ENCODE measurements around the gene METTL27.
"Not testable (repeated sequence)": the region's sequence is repeated elsewhere in the genome, so short reads cannot be mapped to it uniquely, and the experiment has no call there.

METTL27 gene

DNA sequence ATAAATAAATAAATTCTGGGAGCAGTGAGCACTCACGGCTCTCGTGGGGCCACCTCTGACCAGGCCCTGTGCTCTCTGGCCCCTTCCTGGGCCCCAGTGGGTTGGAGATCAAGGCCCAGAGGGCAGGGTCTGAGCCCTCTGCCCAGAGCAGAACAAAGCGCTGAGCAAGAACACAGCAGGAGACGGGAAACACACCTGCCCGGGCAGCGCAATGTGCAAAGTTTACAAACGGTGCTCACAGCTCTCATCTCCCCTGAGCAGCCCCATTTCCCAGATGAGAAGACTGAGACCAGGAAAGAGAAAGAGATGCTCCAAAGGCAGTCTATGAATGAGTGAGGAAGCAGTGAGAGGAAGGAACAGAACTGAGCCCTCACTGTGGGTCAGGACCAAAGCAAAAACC, 3.0 kb downstream of the METTL27 start:
- DNase-seq (ENCODE audit: low read depth in 1 of 2, low spot score in 1 of 2), result no peak

DNA sequence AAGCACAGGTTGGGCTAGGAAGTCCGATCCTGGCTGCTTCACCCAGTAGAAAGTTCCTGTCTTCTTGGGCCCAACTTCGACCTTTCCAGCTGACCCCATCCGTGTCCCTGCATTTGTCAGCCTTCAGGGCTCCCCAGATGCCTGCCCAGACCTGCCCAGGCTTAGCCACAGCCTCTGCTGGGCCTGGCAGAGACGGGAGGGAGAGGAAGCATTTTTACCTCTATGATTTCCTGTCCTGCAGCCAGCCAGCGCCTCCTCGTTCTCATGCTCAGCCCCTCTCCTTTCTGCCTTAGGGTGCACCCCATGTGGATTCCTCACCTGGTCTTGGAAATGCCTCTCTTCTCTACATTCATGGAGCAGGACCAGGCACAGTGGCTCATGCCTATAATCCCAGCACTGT, 3.7 kb downstream of the METTL27 start:
- no peak for DNase-seq (ENCODE audit: low read depth in 1 of 2, low spot score in 1 of 2)

DNA sequence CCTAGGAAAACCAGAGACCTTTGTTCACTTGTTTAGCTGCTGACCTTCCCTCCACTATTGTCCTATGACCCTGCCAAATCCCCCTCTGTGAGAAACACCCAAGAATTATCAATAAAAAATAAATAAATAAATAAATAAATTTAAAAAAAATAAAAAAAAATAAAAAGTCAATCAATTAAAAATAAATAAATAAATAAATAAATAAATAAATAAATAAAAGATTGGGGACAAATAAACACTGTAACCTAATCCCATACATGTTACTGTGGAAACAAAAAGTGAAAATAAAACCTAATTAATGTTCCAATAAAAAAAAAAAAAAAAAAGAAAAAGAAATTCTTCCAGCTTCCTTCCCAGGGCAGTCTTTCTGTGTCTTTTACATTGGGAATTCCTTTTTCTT, 5.1 kb downstream of the METTL27 start:
- not testable (repeated sequence) for DNase-seq (ENCODE audit: low read depth in 1 of 2, low spot score in 1 of 2)

DNA sequence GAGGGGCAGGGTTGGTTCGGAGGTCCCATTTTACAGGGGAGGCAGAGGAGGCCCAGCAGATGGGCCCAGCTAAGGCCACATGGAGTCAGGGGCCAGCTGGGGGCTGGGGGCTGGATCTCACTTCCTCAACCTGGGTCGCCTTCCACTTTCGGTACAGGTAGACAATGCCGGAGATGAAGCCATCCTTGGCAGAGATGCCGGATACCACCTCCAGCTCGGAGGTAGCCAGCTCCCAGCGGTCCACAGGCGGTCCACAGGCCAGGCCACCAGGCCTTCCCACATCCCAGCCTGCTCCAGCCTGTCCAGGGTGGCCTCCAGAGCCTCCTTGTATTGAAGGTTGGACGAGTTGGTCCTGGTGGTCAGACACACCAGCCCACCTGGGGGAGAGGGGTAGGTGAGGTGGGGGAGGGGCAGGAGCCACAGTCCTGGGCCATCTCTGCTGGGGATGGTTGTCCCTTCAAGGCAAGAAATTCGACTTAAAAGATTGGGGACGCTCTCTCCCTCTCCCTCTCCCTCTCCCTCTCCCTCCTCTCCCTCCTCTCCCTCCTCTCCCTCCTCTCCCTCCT, 7.6 kb downstream of the METTL27 start:
- no peak for DNase-seq (ENCODE audit: low read depth in 1 of 2, low spot score in 1 of 2)

DNA sequence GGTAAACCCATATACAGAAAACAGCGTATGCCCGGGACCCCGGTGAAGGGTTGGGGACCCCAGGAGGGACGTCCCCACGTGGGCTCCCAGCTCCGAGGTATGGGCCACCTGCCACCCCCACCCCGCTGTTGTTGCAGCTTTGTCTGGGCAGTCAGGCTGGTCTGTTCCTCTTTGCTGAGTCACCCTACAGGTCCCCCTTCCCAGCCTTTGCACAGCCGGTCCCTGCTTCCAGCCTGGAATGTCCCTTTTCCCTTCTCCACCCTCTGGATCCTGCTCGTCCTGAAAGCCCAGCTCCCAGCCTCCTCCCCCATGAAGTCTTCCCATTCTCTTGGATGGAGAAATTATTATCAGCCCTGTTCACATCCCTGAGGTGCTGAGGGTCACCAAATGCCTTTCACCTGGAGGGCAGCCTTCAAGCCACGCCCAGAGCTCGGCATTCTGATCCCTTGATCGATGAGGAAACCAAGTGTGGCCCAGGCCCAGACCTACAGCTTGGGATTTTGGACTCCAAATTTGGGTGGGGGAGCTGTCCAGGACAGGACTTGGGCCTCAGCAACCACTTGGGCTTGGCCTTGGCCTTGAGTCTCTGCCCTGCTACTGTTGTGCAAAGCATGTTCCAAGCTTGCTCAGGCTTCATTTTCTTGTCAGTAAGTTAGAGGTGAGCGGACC, 8.9 kb downstream of the METTL27 start:
- DNase-seq (ENCODE audit: low read depth in 1 of 2, low spot score in 1 of 2), result no peak

DNA sequence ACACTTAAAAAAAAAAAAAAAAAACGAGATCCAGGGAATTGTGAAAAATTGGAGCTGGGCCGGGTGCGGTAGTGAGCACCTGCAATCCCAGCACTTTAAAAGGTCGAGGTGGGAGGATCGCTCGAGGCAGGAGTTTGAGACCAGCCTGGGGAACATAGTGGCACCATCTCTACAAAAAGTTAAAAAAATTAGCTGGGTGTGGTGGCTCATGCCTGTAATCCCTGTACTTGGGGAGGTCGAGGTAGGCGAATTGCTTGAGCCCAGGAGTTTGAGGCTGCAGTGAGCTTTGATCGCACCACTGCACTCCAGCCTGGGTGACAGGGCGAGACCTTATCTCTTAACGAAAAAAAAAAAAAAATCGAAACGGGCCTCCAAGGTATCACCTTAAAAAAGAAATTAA, 9.5 kb downstream of the METTL27 start:
- no peak for DNase-seq (ENCODE audit: low read depth in 1 of 2, low spot score in 1 of 2)

DNA sequence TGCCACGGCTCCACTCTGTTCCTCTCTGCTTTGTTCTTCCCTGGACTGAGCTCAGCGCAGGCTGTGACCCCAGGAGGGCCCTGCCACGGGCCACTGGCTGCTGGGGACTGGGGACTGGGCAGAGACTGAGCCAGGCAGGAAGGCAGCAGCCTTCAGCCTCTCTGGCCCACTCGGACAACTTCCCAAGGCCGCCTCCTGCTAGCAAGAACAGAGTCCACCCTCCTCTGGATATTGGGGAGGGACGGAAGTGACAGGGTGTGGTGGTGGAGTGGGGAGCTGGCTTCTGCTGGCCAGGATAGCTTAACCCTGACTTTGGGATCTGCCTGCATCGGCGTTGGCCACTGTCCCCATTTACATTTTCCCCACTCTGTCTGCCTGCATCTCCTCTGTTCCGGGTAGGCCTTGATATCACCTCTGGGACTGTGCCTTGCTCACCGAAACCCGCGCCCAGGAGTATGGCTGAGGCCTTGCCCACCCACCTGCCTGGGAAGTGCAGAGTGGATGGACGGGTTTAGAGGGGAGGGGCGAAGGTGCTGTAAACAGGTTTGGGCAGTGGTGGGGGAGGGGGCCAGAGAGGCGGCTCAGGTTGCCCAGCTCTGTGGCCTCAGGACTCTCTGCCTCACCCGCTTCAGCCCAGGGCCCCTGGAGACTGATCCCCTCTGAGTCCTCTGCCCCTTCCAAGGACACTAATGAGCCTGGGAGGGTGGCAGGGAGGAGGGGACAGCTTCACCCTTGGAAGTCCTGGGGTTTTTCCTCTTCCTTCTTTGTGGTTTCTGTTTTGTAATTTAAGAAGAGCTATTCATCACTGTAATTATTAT, 10.3 kb downstream of the METTL27 start:
- no peak for DNase-seq (ENCODE audit: low read depth in 1 of 2, low spot score in 1 of 2)

DNA sequence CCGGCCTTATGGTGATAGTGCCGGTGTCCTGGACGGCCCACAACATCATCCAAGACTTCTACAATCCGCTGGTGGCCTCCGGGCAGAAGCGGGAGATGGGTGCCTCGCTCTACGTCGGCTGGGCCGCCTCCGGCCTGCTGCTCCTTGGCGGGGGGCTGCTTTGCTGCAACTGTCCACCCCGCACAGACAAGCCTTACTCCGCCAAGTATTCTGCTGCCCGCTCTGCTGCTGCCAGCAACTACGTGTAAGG, 10.8 kb downstream of the METTL27 start:
- no peak for DNase-seq (ENCODE audit: low read depth in 1 of 2, low spot score in 1 of 2)

DNA sequence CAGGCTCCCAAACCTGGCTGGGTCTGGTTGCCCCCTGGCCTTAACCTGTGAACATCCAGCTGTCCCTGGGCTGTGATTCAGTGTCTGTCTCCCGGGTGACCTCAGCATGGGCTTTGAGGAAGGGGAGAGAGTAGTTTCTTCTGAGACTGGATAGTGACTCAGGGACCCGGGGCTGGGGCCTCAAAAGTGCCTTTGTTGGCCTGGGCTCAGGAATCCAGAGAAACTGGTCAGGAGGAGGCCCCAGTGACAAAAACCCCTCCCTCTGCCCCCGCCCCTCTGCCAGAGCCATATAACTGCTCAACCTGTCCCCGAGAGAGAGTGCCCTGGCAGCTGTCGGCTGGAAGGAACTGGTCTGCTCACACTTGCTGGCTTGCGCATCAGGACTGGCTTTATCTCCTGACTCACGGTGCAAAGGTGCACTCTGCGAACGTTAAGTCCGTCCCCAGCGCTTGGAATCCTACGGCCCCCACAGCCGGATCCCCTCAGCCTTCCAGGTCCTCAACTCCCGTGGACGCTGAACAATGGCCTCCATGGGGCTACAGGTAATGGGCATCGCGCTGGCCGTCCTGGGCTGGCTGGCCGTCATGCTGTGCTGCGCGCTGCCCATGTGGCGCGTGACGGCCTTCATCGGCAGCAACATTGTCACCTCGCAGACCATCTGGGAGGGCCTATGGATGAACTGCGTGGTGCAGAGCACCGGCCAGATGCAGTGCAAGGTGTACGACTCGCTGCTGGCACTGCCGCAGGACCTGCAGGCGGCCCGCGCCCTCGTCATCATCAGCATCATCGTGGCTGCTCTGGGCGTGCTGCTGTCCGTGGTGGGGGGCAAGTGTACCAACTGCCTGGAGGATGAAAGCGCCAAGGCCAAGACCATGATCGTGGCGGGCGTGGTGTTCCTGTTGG, 11.4 kb downstream of the METTL27 start, which contains the start of gene CLDN4:
Gene CLDN4, plus strand, starts transcription at position 316 of the 903 bp plus-strand sequence. Its CDS starts 206 bp downstream, at position 522.
- DNase-seq (ENCODE audit: low read depth in 1 of 2, low spot score in 1 of 2), result no peak

DNA sequence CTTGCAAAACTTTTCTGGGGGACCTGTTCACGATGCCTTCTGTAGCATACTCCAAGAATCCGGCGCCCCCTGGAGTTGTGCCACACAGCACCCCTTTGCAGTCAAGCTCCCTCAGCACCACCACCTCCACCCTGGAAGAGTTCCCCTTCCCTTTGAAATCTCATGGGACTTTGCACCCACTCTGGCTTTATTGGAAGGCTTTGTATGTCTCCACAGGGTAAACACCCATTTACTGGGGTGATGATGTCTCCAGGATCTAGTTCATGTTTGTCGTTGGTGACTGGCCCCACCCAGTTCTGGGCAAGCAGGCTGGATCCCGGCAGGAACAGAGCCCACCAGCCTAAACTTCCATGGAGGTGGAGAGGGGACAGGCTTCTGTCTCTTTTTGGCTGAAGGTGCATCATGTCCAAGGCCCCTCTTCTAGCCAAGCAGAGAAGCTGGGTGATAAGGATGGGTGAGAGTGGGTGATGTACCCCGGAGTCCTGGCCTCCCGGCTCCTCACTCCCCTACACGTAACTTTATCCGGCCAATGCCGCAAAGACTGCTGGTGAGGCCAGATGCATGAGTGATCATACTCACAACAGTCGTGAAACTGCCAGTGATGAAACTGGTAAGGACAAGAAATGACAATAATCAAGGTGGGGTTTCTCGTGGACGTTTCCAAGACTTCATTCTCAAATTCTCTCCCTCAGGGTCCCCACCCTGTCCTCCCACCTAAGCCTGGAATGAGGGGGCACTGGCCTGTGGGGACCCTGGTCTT, 12.2 kb downstream of the METTL27 start:
- no peak for DNase-seq (ENCODE audit: low read depth in 1 of 2, low spot score in 1 of 2)

DNA sequence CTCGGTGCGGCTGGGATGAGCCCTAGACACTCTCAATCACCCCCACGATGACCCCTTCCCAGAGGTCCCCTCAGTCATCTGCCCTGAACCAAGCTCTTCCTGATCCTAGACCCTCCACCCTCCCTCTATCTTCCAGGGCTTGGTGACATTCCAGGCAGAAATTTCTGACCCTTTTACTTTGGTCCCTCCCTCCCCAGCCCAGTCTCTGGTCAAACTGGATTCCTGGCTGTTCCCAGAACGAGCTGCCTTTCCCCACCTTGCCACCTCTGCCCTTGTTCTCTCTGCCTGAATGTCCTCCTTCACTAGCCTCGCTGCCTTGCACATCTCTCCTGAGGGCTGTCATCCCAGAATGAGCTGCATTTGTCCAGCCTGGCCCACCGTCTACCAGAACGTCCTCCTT, 12.8 kb downstream of the METTL27 start:
- no peak for DNase-seq (ENCODE audit: low read depth in 1 of 2, low spot score in 1 of 2)

DNA sequence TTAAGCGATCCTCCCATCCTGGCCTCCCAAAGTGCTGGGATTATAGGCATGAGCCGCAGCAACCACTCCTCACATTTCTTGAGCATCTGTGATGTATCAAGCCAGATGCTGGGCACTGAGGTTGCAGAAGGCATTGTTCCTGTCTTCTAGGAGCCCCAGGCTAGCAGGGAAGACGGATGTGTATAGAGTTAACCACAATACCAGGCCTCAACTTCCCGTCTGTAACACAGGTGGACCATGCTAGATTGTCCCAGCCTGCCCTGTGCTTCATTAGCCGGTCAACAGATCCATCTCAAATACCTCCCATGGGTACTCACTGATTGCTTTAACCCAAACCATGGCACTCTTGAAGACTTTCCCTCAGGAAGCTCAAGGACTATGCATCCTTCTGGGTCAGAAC, 13.3 kb downstream of the METTL27 start:
- DNase-seq (ENCODE audit: low read depth in 1 of 2, low spot score in 1 of 2), result no peak

DNA sequence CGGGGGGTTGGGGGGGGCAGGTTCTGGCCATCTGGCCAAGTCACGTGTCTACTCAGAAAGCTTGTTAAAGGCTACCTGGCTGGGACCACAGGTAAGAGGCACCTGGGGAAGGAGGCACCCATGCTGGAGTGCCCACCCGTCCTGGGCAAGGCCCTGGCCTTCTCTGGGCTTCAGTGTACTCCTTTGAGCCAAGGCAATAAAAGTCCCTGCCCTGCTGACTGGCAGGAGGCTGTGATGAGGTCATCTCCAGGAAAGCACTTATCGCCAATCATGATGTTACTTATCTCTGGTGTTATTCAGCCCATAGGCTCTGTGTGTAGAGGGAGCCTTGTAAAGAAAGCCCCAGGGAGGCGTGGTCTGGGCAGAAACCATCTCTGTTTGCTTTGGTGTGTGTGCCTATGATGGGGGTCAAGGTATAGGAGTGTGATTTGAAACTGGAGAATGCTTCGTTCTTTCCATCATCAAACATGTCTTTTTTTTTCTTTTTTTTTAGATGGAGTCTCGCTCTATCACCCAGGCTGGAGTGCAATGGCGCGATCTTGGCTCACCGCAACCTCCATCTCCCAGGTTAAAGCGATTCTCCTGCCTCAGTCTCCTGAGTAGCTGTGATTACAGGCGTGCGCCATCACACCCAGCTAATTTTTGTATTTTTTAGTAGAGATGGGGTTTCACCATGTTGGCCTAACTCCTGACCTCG, 14.1 kb downstream of the METTL27 start:
- DNase-seq (ENCODE audit: low read depth in 1 of 2, low spot score in 1 of 2), result no peak

DNA sequence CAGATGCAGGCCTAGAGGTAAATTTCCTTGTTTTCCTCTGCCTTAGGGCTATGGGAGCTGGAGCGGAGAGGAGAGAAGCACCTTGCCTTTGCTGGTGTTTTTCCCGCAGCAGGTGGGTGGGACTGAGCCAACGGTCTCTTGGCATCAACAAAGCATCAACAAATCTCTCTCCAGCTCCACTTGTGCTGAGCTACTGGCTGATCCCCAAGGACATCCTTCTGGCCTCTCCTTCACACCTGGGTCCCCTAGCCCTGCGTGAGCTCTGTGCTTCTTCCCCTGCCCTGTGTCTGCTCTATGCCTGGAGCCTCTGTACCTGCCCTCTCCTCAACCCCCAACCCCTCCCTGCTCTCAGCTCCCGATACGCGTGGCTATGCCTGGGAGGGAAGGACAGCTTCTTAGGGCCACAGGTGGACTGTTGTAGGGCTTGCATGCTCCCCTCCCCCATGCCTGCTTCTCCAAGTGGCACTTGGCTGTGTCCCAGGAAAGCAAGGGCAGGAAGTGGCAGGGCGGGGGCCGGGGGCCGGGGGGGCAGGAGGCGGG, 14.7 kb downstream of the METTL27 start:
- no peak for DNase-seq (ENCODE audit: low read depth in 1 of 2, low spot score in 1 of 2)

DNA sequence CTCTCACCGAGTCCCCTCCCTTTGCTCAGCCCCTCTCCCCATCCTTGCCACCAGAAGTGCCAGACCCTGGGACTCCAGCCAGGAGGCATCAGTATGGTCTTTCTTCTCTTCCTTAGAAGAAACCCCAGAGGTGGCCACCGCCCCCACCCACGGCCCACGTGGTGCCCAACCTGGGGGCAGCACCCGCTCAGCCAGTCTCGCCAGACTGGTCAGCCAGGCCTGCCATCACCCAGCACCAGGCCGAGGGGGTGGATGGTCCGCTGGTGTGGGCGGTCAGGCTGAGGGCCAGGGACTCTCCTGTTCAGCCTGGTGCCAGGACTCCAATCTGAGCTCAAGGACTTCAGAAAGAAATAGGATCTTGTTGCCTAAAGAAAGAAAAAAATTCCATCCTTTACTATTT, 17.3 kb downstream of the METTL27 start:
- no peak for DNase-seq (ENCODE audit: low read depth in 1 of 2, low spot score in 1 of 2)

DNA sequence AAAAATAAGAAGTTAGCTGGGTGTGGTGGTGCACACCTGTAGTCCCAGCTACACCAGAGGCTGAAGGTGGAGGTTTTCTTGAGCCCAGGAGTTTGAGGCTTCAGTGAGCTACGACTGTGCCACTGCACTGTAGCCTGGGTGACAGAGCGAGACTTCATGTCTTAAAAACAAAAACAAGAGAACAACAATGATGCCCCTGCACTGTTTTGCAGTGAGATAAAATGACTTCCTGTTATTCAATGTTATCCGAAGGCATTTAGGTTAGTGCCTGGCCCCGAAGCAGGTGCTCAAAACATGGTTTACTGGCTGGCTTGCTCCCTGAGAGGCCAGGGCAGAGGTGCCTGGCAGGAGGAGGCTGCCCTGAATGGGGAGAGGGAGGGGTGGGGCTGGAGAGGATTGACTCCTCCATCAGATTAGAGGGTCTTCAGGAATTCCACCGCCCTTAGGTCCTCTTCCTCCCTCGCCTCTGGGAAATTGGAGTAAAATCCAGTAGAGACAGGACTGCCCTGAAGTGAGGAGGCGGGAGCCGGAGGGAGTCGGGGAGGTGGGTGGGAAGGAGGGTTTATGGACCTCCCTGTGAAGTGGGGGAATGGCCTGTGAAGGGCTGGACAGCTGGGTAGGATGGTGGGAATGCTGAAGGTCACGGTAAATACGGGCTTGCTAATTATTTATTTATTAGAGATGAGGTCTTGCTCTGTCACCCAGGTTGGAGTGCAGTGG, 18.3 kb downstream of the METTL27 start:
- DNase-seq (ENCODE audit: low read depth in 1 of 2, low spot score in 1 of 2), result no peak

DNA sequence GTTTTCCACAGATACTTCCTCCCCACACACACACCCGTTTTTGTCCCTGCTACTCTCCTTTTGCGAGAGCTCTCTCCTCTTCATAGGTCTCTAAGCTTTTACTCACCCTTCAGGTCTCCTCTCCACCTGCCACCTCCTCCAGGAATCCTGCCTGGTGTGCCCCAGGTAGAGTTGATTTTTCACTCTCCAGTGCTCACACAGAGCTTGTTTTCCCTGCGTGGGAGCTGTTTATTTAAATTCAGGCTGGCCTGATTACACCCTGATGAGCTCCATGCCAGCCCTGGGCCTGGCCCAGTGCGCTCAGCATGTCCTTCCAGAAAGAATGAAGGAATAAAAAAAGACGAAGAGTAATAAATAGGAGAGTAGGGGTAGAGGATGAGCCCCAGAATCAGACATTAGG, 19.1 kb downstream of the METTL27 start:
- DNase-seq (ENCODE audit: low read depth in 1 of 2, low spot score in 1 of 2), result no peak

DNA sequence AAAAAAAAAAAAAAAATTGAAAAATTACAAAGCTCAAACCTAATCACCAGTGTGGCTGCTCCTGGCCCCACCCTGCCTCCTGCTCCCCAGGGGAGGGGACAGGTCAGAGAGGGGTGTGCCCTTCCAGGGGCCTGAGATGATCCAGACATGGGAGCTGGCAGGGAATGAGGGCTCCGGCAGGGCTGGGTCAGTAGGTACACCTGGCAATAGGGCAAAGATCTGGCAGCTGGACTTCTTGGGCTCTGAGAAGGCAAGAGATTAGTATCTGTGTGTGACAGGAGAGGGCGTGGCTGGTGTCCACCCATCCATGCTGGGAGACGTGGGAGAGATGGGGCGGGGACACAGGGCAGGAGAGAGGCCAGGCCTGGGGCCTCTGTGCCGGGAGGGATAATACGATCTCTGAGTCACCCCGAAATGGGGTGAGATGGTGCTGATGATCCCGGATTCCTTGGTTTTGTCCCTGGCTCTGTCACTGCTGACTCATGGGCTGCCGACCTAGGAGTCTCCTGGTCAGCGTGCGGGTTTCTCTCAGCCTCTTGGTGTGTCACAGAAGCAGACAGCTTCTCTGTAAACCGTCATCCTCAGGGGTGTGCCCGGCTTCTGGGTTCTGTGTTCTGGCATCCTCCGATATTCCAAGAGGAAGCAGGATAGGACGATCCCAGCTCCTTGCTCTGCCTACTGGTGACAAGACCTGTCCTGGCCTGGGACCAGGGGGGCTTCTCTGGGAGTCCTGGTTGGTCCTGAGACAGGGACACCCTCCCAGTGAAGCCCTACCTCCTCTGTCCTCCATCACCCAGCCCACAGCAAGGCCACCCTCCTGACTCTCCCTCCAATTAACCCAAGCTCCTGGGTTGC, 19.8 kb downstream of the METTL27 start:
- no peak for DNase-seq (ENCODE audit: low read depth in 1 of 2, low spot score in 1 of 2)
